Stimulated activated CD8-positive, alpha-beta memory T cell treated with anti-CD3 and anti-CD28 coated beads, Interleukin-4, amount 100 ng/mL, for 48 hours (primary cell): ENCODE results near the gene FGF8.

Source experiments
- DNase-seq: peaks from one replicate; pipeline ENCODE4 v3.0.0-alpha.2; 2020

The FGF8 gene

GRCh38 chr10:101781984-101782810 lies 6.3 kb upstream of the FGF8 start:
- DNase-seq = no peak

GRCh38 chr10:101781655-101781983 lies 5.7 kb upstream of the FGF8 start:
- no peak for DNase-seq

GRCh38 chr10:101780818-101781654 lies 5.1 kb upstream of the FGF8 start:
- DNase-seq = peak; percentile 85

GRCh38 chr10:101780187-101780817 lies 4.4 kb upstream of the FGF8 start:
- no peak for DNase-seq

- DNase-seq = peak; percentile 95
Observed at GRCh38 chr10:101779544-101780186, 3.8 kb upstream of the FGF8 start.

- DNase-seq = no peak
Observed at GRCh38 chr10:101778781-101779543, 3.0 kb upstream of the FGF8 start.

- no peak for DNase-seq
Observed at GRCh38 chr10:101778151-101778780, 2.4 kb upstream of the FGF8 start.

GRCh38 chr10:101777619-101778145 lies 1.8 kb upstream of the FGF8 start:
- DNase-seq = no peak

- no peak for DNase-seq
Observed at GRCh38 chr10:101776161-101776817, 375 bp upstream of the FGF8 start.

GRCh38 chr10:101774589-101775272 lies 1.2 kb downstream of the FGF8 start:
- DNase-seq = no peak

- no peak for DNase-seq
Observed at GRCh38 chr10:101773923-101774588, 1.9 kb downstream of the FGF8 start.

GRCh38 chr10:101772895-101773761 lies 2.8 kb downstream of the FGF8 start:
- no peak for DNase-seq

GRCh38 chr10:101772017-101772894 lies 3.7 kb downstream of the FGF8 start:
- no peak for DNase-seq

GRCh38 chr10:101771380-101771779 lies 4.5 kb downstream of the FGF8 start:
- no peak for DNase-seq

- no peak for DNase-seq
Observed at GRCh38 chr10:101770331-101771215, 5.3 kb downstream of the FGF8 start.

- no peak for DNase-seq
Observed at GRCh38 chr10:101769541-101770180, 6.3 kb downstream of the FGF8 start.
